OCI-LY7 (cell line): ENCODE measurements around the gene TMEM250. TPM values are rescaled to one million over a fixed set of nuclear protein-coding genes. Genes with fewer than 3 reads are reported as not detected.

ENCODE experiments used
- BruUV-seq: library from RNA; stranded (reverse); fragments of 400-500 nt; replicated peaks from 2 replicates; lab custom pipeline; 2021; lab: Mats Ljungman, UMichigan
- CTCF ChIA-PET: fragments of 300-600 bp; sonication (Branson Sonifier 250); formaldehyde crosslinking; loops from one replicate; lab custom pipeline; 2022; ENCODE audit warnings: antibody characterized with exemption; ENCODE audit not compliant: unreplicated experiment; lab: Charles Lee
- POLR2A ChIA-PET: fragments of 300-600 bp; sonication (Branson Sonifier 250); formaldehyde crosslinking; loops from one replicate; lab custom pipeline; 2022; ENCODE audit warnings: antibody characterized with exemption; lab: Charles Lee
- DNase-seq: peaks from one replicate; pipeline ENCODE4 v3.0.0-alpha.2; 2015; ENCODE audit warnings: low spot score
- H2AFZ ChIP-seq: fragments of 200-600 bp; sonication (generic), shearing (Covaris generic); 2 replicates; pipeline ENCODE4 v1.6.1; 2014; ENCODE audit warnings: mild to moderate bottlenecking, antibody characterized with exemption, low read length, moderate library complexity
- H3K27ac ChIP-seq: fragments of 200-600 bp; sonication (generic); 2 replicates; pipeline ENCODE4 v1.5.1; 2014; ENCODE audit warnings: mixed run types, low read depth, mild to moderate bottlenecking, moderate library complexity, low read length, inconsistent platforms; ENCODE audit not compliant: poor library complexity, severe bottlenecking
- H3K36me3 ChIP-seq: fragments of 200-600 bp; sonication (generic); 2 replicates; pipeline ENCODE4 v1.6.1; 2014; ENCODE audit warnings: mild to moderate bottlenecking, antibody characterized with exemption, low read length, moderate library complexity, mixed read lengths; ENCODE audit not compliant: insufficient read depth
- H3K4me1 ChIP-seq: fragments of 200-600 bp; sonication (generic); 2 replicates; pipeline ENCODE4 v1.5.1; 2014; ENCODE audit warnings: mild to moderate bottlenecking, low read length; ENCODE audit not compliant: insufficient read depth, poor library complexity, severe bottlenecking
- H3K4me2 ChIP-seq: fragments of 200-600 bp; sonication (generic); 2 replicates; pipeline ENCODE4 v1.6.1; 2014; ENCODE audit warnings: mild to moderate bottlenecking, low read length
- H3K4me3 ChIP-seq: fragments of 200-600 bp; sonication (generic); 2 replicates; pipeline ENCODE4 v1.5.1; 2014; ENCODE audit warnings: mild to moderate bottlenecking, low read depth, low read length; ENCODE audit not compliant: poor library complexity, severe bottlenecking
- H3K79me2 ChIP-seq: fragments of 200-600 bp; sonication (generic); 2 replicates; pipeline ENCODE4 v1.6.1; 2016; ENCODE audit warnings: low read depth, mild to moderate bottlenecking, low read length, moderate library complexity, mixed read lengths; ENCODE audit not compliant: insufficient read depth
- H3K9me2 ChIP-seq: fragments of 200-600 bp; sonication (generic); 2 replicates; pipeline ENCODE4 v1.6.1; 2016; ENCODE audit warnings: mild to moderate bottlenecking, low read length, mixed read lengths; ENCODE audit not compliant: insufficient read depth
- H3K9me3 ChIP-seq: fragments of 200-600 bp; sonication (generic); 2 replicates; pipeline ENCODE4 v1.6.1; 2014; ENCODE audit warnings: mild to moderate bottlenecking, mixed run types, low read length, mixed read lengths
- H4K20me1 ChIP-seq: fragments of 200-600 bp; sonication (generic); 2 replicates; pipeline ENCODE4 v1.6.1; 2014; ENCODE audit warnings: mild to moderate bottlenecking, antibody characterized with exemption, low read length, moderate library complexity, mixed read lengths; ENCODE audit not compliant: insufficient read depth
- EZH2phosphoT487 ChIP-seq: fragments of 200-600 bp; sonication (generic); IDR thresholded peaks from 2 replicates; pipeline ENCODE4 v1.6.1; 2018; ENCODE audit warnings: low read depth, borderline replicate concordance, mild to moderate bottlenecking, mixed run types, antibody characterized with exemption, low read length, moderate library complexity, mixed read lengths
- intact Hi-C: fragments of 100-400 bp; cut with micrococcal nuclease; formaldehyde crosslinking; loops from one replicate; pipeline ENCODE4 v1.10.0; 2022; ENCODE audit not compliant: unreplicated experiment
- total RNA-seq, 2 experiments: library from RNA; depleted of rRNA in 1 of 2; stranded (reverse); fragments of >200 nt in 1 of 2; shearing (Covaris generic) in 1 of 2; gene quantifications; 2 replicates each; pipeline ENCODE4 v1.2.3, GENCODE V29; 2014 to 2022
- TF ChIP-seq, protein P1 (sequence below): fragments of 200-600 bp; sonication (generic); conservative IDR thresholded peaks from 2 replicates; pipeline ENCODE4 v1.5.1; 2014; ENCODE audit warnings: mild to moderate bottlenecking, antibody characterized with exemption, low read length, moderate library complexity, mixed read lengths

TMEM250 gene
- total RNA-seq, 2 experiments from 2014 or later, result 51.0 to 53.8 TPM

- Histone ChIP-seq H3K79me2 (no peaks in the 10 kb centered on the region), H3K9me2 (no peaks in the 10 kb centered on the region), H3K4me2 (peak overlapping the region; percentile 81; the same call in 1 of the 2 replicates), H3K4me3 (no peak overlapping the region), H2AFZ (no peak overlapping the region), H3K27ac (no peak overlapping the region), H3K36me3 (no peaks in the 10 kb centered on the region), H3K9me3 (no peaks in the 10 kb centered on the region), H4K20me1 (no peaks in the 10 kb centered on the region), H3K4me1 (peaks cover 41% of the 10 kb centered on the region)
- DNase-seq, result no peak
- no TSS peak for BruUV-seq
- TF ChIP-seq, protein P1, sequence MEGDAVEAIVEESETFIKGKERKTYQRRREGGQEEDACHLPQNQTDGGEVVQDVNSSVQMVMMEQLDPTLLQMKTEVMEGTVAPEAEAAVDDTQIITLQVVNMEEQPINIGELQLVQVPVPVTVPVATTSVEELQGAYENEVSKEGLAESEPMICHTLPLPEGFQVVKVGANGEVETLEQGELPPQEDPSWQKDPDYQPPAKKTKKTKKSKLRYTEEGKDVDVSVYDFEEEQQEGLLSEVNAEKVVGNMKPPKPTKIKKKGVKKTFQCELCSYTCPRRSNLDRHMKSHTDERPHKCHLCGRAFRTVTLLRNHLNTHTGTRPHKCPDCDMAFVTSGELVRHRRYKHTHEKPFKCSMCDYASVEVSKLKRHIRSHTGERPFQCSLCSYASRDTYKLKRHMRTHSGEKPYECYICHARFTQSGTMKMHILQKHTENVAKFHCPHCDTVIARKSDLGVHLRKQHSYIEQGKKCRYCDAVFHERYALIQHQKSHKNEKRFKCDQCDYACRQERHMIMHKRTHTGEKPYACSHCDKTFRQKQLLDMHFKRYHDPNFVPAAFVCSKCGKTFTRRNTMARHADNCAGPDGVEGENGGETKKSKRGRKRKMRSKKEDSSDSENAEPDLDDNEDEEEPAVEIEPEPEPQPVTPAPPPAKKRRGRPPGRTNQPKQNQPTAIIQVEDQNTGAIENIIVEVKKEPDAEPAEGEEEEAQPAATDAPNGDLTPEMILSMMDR, result no peak
- no peak for TF ChIP-seq EZH2phosphoT487
- intact Hi-C loops, result no loop called here
- POLR2A ChIA-PET, result no interaction called here
- CTCF ChIA-PET, result no interaction called here
These were observed 9.9 kb downstream of the TMEM250 start for GRCh38 chr9:136108648-136109266.

GRCh38 chr9:136107953-136108647 is 10.6 kb downstream of the TMEM250 start:
- no peaks in the 10 kb centered on the region for H3K36me3 ChIP-seq
- no peak for TF ChIP-seq EZH2phosphoT487
- TF ChIP-seq, protein P1, result no peak
- peaks cover 41% of the 10 kb centered on the region for H3K4me1 ChIP-seq
- no peak overlapping the region for H2AFZ ChIP-seq
- H3K4me2 ChIP-seq, result peak overlapping the region; percentile 41; the same call in 1 of the 2 replicates
- ChIA-PET CTCF (no interaction called here), POLR2A (no interaction called here)
- H3K27ac ChIP-seq, result no peak overlapping the region
- intact Hi-C loops, result no loop called here
- no peaks in the 10 kb centered on the region for H3K9me2 ChIP-seq
- no peaks in the 10 kb centered on the region for H3K9me3 ChIP-seq
- H3K79me2 ChIP-seq, result no peaks in the 10 kb centered on the region
- BruUV-seq, result no TSS peak
- H3K4me3 ChIP-seq, result no peak overlapping the region
- DNase-seq, result no peak
- no peaks in the 10 kb centered on the region for H4K20me1 ChIP-seq
